ENCODE measurements around the gene ANXA2. TPM values are rescaled to one million over a fixed set of nuclear protein-coding genes. Genes with fewer than 3 reads are reported as not detected.

ANXA2 gene
- total RNA-seq, 2 donors from 2014 or later: 265 to 341 TPM

DNA sequence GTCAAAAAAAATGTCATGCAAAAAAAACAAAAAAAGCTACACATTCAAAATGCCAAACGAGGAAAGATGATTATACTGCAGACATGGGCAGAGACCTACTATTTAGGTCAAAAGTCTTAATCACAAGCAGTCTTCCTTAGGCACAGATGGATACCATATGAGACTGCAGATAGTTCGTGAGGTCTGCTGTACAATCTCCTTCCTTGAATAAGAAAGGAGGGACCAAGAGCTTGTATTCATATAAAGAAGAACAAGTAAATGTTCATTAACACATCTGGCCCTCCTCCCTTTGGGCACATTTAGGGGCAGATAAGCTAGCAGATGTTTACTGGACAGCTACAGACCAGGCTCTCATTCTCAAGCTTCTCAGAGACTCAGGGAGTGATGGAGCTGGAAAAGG, 45.3 kb downstream of the ANXA2 start:
- TF ChIP-seq, protein P1, sequence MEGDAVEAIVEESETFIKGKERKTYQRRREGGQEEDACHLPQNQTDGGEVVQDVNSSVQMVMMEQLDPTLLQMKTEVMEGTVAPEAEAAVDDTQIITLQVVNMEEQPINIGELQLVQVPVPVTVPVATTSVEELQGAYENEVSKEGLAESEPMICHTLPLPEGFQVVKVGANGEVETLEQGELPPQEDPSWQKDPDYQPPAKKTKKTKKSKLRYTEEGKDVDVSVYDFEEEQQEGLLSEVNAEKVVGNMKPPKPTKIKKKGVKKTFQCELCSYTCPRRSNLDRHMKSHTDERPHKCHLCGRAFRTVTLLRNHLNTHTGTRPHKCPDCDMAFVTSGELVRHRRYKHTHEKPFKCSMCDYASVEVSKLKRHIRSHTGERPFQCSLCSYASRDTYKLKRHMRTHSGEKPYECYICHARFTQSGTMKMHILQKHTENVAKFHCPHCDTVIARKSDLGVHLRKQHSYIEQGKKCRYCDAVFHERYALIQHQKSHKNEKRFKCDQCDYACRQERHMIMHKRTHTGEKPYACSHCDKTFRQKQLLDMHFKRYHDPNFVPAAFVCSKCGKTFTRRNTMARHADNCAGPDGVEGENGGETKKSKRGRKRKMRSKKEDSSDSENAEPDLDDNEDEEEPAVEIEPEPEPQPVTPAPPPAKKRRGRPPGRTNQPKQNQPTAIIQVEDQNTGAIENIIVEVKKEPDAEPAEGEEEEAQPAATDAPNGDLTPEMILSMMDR (IDR thresholded peaks at IDR 0.05): no peak
- no peak for TF ChIP-seq POLR2A (IDR thresholded peaks at IDR 0.05)
- intact Hi-C loops (cut with DNase I): no loop called here
- Histone ChIP-seq H3K4me3 (no peak overlapping the region), H3K9me3 (no peaks in the 10 kb centered on the region), H3K27ac (no peak overlapping the region), H3K4me1 (no peaks in the 10 kb centered on the region), H3K27me3 (no peaks in the 10 kb centered on the region), H3K36me3 (replicated peaks in 1 of 2; ENCODE audit: insufficient read depth in 1 of 2, low read depth in 2 of 2) (peaks cover 8 to 55% of the 10 kb centered on the region in 2 donors)
- WGBS, 2 donors: 69 to 89% methylated on average over 2 of the region's 2 CpGs
- no peak for DNase-seq
- no peak for ATAC-seq

DNA sequence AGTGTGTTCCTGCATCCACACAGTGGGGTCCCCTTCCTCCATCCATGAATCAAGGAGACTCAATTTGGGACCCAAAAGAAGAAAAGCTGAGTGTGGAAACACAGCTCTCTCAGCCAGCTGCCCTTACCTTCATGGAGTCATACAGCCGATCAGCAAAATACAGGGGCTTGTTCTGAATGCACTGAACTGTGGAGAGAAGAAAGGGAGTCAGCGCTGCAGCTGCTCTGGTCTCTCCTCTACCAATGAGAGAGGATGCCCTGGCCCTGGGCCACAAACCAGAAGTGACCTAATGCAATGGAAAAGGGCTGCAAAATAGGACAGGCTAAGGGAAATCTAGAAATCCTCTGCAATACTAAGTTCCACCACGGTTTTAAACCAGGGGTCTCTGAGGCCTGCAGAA, 46.7 kb downstream of the ANXA2 start:
- H3K27ac ChIP-seq: no peak overlapping the region
- H3K4me3 ChIP-seq: no peak overlapping the region
- peaks cover 19 to 56% of the 10 kb centered on the region in 2 donors for H3K36me3 ChIP-seq (replicated peaks in 1 of 2; ENCODE audit: insufficient read depth in 1 of 2, low read depth in 2 of 2)
- no peak for DNase-seq
- H3K27me3 ChIP-seq: no peaks in the 10 kb centered on the region
- intact Hi-C loops (cut with DNase I): no loop called here
- TF ChIP-seq POLR2A (IDR thresholded peaks at IDR 0.05): no peak
- TF ChIP-seq, protein P1 (IDR thresholded peaks at IDR 0.05): no peak
- no peaks in the 10 kb centered on the region for H3K4me1 ChIP-seq
- no peak for ATAC-seq
- no peaks in the 10 kb centered on the region for H3K9me3 ChIP-seq
- WGBS, 2 donors: 80 to 83% methylated on average over 3 of the region's 3 CpGs

- Histone ChIP-seq H3K36me3 (replicated peaks in 1 of 2; ENCODE audit: insufficient read depth in 1 of 2, low read depth in 2 of 2) (peaks cover 19 to 51% of the 10 kb centered on the region in 2 donors), H3K9me3 (no peaks in the 10 kb centered on the region), H3K27me3 (no peaks in the 10 kb centered on the region), H3K4me3 (no peak overlapping the region), H3K27ac (no peak overlapping the region), H3K4me1 (no peaks in the 10 kb centered on the region)
- ATAC-seq (no peak), DNase-seq (no peak)
- no peak for TF ChIP-seq POLR2A (IDR thresholded peaks at IDR 0.05)
- TF ChIP-seq, protein P1 (IDR thresholded peaks at IDR 0.05): no peak
- WGBS, 2 donors: 96 to 97% methylated on average over 2 of the region's 2 CpGs
- intact Hi-C loops (cut with DNase I): no loop called here
Observed at GRCh38 chr15:60350108-60350507, 47.7 kb downstream of the ANXA2 start.

DNA sequence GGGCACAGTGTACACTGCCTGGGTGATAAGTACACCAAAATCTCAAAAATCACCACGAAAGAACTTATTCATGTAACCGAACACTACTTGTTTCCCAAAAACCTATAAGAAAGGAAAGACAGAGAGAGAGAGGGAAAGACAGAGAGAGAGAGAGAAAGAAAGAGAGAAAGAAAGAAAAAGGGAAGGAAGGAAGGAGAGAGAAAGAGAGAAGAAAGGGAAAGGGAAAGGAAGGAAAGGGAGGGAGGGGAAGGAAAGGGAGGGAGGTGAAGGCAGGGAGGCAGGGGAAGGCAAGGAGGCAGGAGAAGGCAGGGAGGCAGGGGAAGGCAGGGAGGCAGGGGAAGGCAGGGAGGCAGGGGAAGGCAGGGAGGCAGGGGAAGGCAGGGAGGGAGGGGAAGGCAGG, 48.2 kb downstream of the ANXA2 start:
- Histone ChIP-seq H3K4me1 (no peaks in the 10 kb centered on the region), H3K27ac (no peak overlapping the region), H3K4me3 (no peak overlapping the region), H3K9me3 (no peaks in the 10 kb centered on the region), H3K27me3 (no peaks in the 10 kb centered on the region), H3K36me3 (replicated peaks in 1 of 2; ENCODE audit: insufficient read depth in 1 of 2, low read depth in 2 of 2) (peaks cover 19 to 46% of the 10 kb centered on the region in 2 donors)
- ATAC-seq: no peak
- 83 to 93% methylated on average over 2 of the region's 2 CpGs for WGBS, 2 donors
- TF ChIP-seq POLR2A (IDR thresholded peaks at IDR 0.05): no peak
- TF ChIP-seq, protein P1 (IDR thresholded peaks at IDR 0.05): no peak
- intact Hi-C loops (cut with DNase I): no loop called here
- DNase-seq: no peak

GRCh38 chr15:60347480-60348049, 50.2 kb downstream of the ANXA2 start:
- H3K36me3 ChIP-seq (replicated peaks in 1 of 2; ENCODE audit: insufficient read depth in 1 of 2, low read depth in 2 of 2): peaks cover 19 to 34% of the 10 kb centered on the region in 2 donors
- H3K4me1 ChIP-seq: no peaks in the 10 kb centered on the region
- DNase-seq (no peak), ATAC-seq (no peak)
- intact Hi-C loops (cut with DNase I): no loop called here
- no peaks in the 10 kb centered on the region for H3K9me3 ChIP-seq
- H3K27ac ChIP-seq: no peak overlapping the region
- no peaks in the 10 kb centered on the region for H3K27me3 ChIP-seq
- no peak overlapping the region for H3K4me3 ChIP-seq
- WGBS, 2 donors: 81 to 93% methylated on average over 13 of the region's 13 CpGs
- TF ChIP-seq, protein P1 (IDR thresholded peaks at IDR 0.05): no peak
- TF ChIP-seq POLR2A (IDR thresholded peaks at IDR 0.05): no peak
